ENCODE measurements around the gene ADAMTSL4. TPM values are rescaled to one million over a fixed set of nuclear protein-coding genes. Genes with fewer than 3 reads are reported as not detected.

ADAMTSL4 gene
- total and polyA plus RNA-seq, 2 of the 8 experiments (the other 6 are each of a cell fraction or from before 2014, with no cell fraction given) = 4.2 to 5.4 TPM

- H4K20me1 ChIP-seq (replicated peaks in 1 of 2; ENCODE audit: control insufficient read depth in 1 of 2, insufficient read depth in 2 of 2, low read length in 2 of 2) = no peaks in the 10 kb centered on the region
- POLR2A ChIA-PET (ENCODE audit: partially characterized antibody) = interaction anchor here (1.2 kb wide), 1 partner anchor 19 kb away, joined by 3 read pairs; no protein-coding TSS in a partner anchor
- H3K9ac ChIP-seq (replicated peaks in 1 of 4; ENCODE audit: extremely low read depth in 1 of 4, low read depth in 3 of 4, low read length in 3 of 4) = no peak overlapping the region
- TF ChIP-seq MAX (IDR thresholded peaks at IDR 0.05) (no peak), BACH1 (IDR thresholded peaks at IDR 0.05; ENCODE audit: low read length) (no peak), HDAC2 (IDR thresholded peaks at IDR 0.05; ENCODE audit: borderline replicate concordance in 1 of 2, low read depth in 2 of 2, low read length in 2 of 2) (no peak), JUN (IDR thresholded peaks at IDR 0.05; ENCODE audit: low read depth, low read length) (no peak), ASH2L (IDR thresholded peaks at IDR 0.05; ENCODE audit: low read length) (no peak), SUZ12 (IDR thresholded peaks at IDR 0.05; ENCODE audit: low read length) (no peak), POLR2AphosphoS5 (IDR thresholded peaks at IDR 0.05; ENCODE audit: low read depth, low read length) (no peak), SIRT6 (IDR thresholded peaks at IDR 0.05; ENCODE audit: low read length) (no peak), CREB1 (IDR thresholded peaks at IDR 0.05) (no peak), EZH2 (IDR thresholded peaks at IDR 0.05; ENCODE audit: low read depth, low read length, severe bottlenecking) (no peak), EP300 (IDR thresholded peaks at IDR 0.05; ENCODE audit: borderline replicate concordance in 1 of 2, low read depth in 2 of 2, low read length in 2 of 2) (no peak), POLR2A (IDR thresholded peaks at IDR 0.05; ENCODE audit: control extremely low read depth in 1 of 2, low read depth in 2 of 2, low read length in 2 of 2) (no peak)
- TF ChIP-seq, protein P1, sequence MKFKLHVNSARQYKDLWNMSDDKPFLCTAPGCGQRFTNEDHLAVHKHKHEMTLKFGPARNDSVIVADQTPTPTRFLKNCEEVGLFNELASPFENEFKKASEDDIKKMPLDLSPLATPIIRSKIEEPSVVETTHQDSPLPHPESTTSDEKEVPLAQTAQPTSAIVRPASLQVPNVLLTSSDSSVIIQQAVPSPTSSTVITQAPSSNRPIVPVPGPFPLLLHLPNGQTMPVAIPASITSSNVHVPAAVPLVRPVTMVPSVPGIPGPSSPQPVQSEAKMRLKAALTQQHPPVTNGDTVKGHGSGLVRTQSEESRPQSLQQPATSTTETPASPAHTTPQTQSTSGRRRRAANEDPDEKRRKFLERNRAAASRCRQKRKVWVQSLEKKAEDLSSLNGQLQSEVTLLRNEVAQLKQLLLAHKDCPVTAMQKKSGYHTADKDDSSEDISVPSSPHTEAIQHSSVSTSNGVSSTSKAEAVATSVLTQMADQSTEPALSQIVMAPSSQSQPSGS (IDR thresholded peaks at IDR 0.05; ENCODE audit: low read length) = no peak
Observed at GRCh38 chr1:150528196-150528595, 21.0 kb upstream of the ADAMTSL4 start.

More at GRCh38 chr1:150528196-150528595, 21.0 kb upstream of the ADAMTSL4 start:
- 100% methylated on average over 1 of the region's 1 CpG; no CpG with 5 or more reads in 1 of the 2 experiments for WGBS, 2 experiments (ENCODE audit: extremely low coverage in 1 of 2, insufficient coverage in 1 of 2, insufficient read length in 1 of 2, insufficient replicate concordance in 2 of 2, low coverage in 1 of 2, low lambda C conversion rate in 2 of 2, missing lambda C conversion rate in 1 of 2)
- Histone ChIP-seq H3K27ac (ENCODE audit: low read depth, low read length) (no peak overlapping the region), H3K27me3 (replicated peaks in 1 of 4; ENCODE audit: control insufficient read depth in 3 of 4, extremely low read depth in 1 of 4, insufficient read depth in 3 of 4, low read length in 3 of 4) (no peaks in the 10 kb centered on the region), H2BK5ac (ENCODE audit: low read depth, low read length) (no peak overlapping the region), H3K79me1 (ENCODE audit: low read depth, low read length) (no peaks in the 10 kb centered on the region), H2BK120ac (replicated peaks; ENCODE audit: low read depth, low read length) (no peak overlapping the region), H2BK12ac (ENCODE audit: low read depth, low read length) (no peak overlapping the region), H3K23me2 (ENCODE audit: low read depth, low read length) (no peaks in the 10 kb centered on the region), H3K36me3 (ENCODE audit: control insufficient read depth in 2 of 4, insufficient read depth in 4 of 4, low read length in 3 of 4) (no peaks in the 10 kb centered on the region), H3K4me3 (ENCODE audit: extremely low read depth in 1 of 4, insufficient read depth in 2 of 4, low read depth in 3 of 4, low read length in 4 of 4) (no peak overlapping the region), H2BK15ac (ENCODE audit: low read length) (no peak overlapping the region), H4K8ac (ENCODE audit: extremely low read depth, insufficient read depth, low read length) (no peak overlapping the region), H3K56ac (replicated peaks; ENCODE audit: insufficient read length, low read depth, low read length) (no peak overlapping the region), H3K4me1 (replicated peaks in 1 of 4; ENCODE audit: control insufficient read depth in 3 of 4, insufficient read depth in 4 of 4, low read length in 3 of 4) (no peaks in the 10 kb centered on the region), H3K14ac (ENCODE audit: insufficient read length) (no peak overlapping the region), H3K4me2 (ENCODE audit: insufficient read depth in 1 of 2, low read depth in 2 of 2, low read length in 2 of 2) (no peak overlapping the region), H3K79me2 (ENCODE audit: control insufficient read depth in 1 of 2, insufficient read depth in 2 of 2, low read length in 2 of 2) (no peaks in the 10 kb centered on the region), H2BK20ac (ENCODE audit: low read length) (no peak overlapping the region), H4K5ac (ENCODE audit: insufficient read length, low read depth, low read length) (no peak overlapping the region), H3K18ac (ENCODE audit: extremely low read depth, low read length) (no peak overlapping the region), H3K23ac (ENCODE audit: insufficient read length) (no peak overlapping the region), H4K91ac (replicated peaks; ENCODE audit: insufficient read length, low read length) (no peak overlapping the region), H3K9me3 (ENCODE audit: insufficient read depth in 2 of 2, low read depth in 1 of 2, low read length in 1 of 2) (no peaks in the 10 kb centered on the region), H2AK5ac (ENCODE audit: low read depth, low read length) (no peak overlapping the region), H2AFZ (ENCODE audit: low read length) (no peak overlapping the region), H3K4ac (replicated peaks; ENCODE audit: insufficient read length, low read depth, low read length) (no peak overlapping the region)
- no peak for DNase-seq (ENCODE audit: low read depth in 1 of 2, low spot score in 2 of 2)
- CTCF ChIA-PET (ENCODE audit: partially characterized antibody) = interaction anchor here (14.2 to 22.4 kb wide), 2 partner anchors 4 to 11 kb away, joined by 253 read pairs; partner anchors contain the start of genes ECM1 and FALEC
- FAIRE-seq = no peak
